DND-41 (cell line): ENCODE data around the gene FREY1.
A peak's percentile ranks its signal among the peaks of the same experiment; 100 is the strongest.

Experiments used
- ATAC-seq: fragments of 200-7000 bp; cut with Tn5 transposase; 3 replicates; pipeline ENCODE4 v1.9.1; 2021; ENCODE audit warnings: low read depth; ENCODE audit not compliant: insufficient read depth
- DNase-seq: peaks from one replicate; pipeline ENCODE4 v3.0.0-alpha.2; 2020
- H2AFZ ChIP-seq: 2 replicates; pipeline ENCODE4 v1.6.0; 2012; ENCODE audit warnings: low read depth, low read length
- H3K27ac ChIP-seq: 2 replicates; pipeline ENCODE4 v1.5.1; 2012; ENCODE audit warnings: low read length, inconsistent platforms
- H3K27me3 ChIP-seq: fragments of 200-600 bp; sonication (generic); 2 replicates; pipeline ENCODE4 v1.6.0; 2012; ENCODE audit warnings: low read length, mild to moderate bottlenecking, inconsistent platforms; ENCODE audit not compliant: insufficient read depth, poor library complexity
- H3K36me3 ChIP-seq: 2 replicates; pipeline ENCODE4 v1.5.1; 2012; ENCODE audit warnings: low read length, inconsistent platforms; ENCODE audit not compliant: insufficient read depth
- H3K4me1 ChIP-seq: 2 replicates; pipeline ENCODE4 v1.5.1; 2012; ENCODE audit warnings: mild to moderate bottlenecking, low read length; ENCODE audit not compliant: insufficient read depth
- H3K4me2 ChIP-seq: 2 replicates; pipeline ENCODE4 v1.6.0; 2012; ENCODE audit warnings: mild to moderate bottlenecking, moderate library complexity, low read length, inconsistent platforms; ENCODE audit not compliant: insufficient read depth
- H3K4me3 ChIP-seq, 2 experiments: fragments of 200-600 bp in 1 of 2; shearing (Covaris generic) in 1 of 2; 2 replicates each; pipeline ENCODE4 v1.5.1; 2012 to 2016; ENCODE audit warnings: inconsistent platforms in 2 of 2, low read length in 2 of 2, mild to moderate bottlenecking in 2 of 2, low read depth in 1 of 2, moderate library complexity in 1 of 2
- H3K79me2 ChIP-seq: 2 replicates; pipeline ENCODE4 v1.6.0; 2012; ENCODE audit warnings: low read length, inconsistent platforms; ENCODE audit not compliant: insufficient read depth
- H3K9ac ChIP-seq: 2 replicates; pipeline ENCODE4 v1.6.0; 2012; ENCODE audit warnings: low read depth, mild to moderate bottlenecking, inconsistent platforms, low read length, moderate library complexity
- H3K9me3 ChIP-seq: 2 replicates; pipeline ENCODE4 v1.5.1; 2012; ENCODE audit warnings: low read length, moderate library complexity, mild to moderate bottlenecking, inconsistent platforms; ENCODE audit not compliant: insufficient read depth, severe bottlenecking
- H4K20me1 ChIP-seq: 2 replicates; pipeline ENCODE4 v1.6.0; 2012; ENCODE audit warnings: low read length; ENCODE audit not compliant: insufficient read depth
- CTCF ChIP-seq: IDR thresholded peaks from 2 replicates; pipeline ENCODE4 v1.5.1; 2012; ENCODE audit warnings: borderline replicate concordance, low read length, moderate library complexity, mild to moderate bottlenecking; ENCODE audit not compliant: poor library complexity, severe bottlenecking; ENCODE audit errors: extremely low read depth
- EZH2 ChIP-seq: IDR thresholded peaks from 3 replicates; pipeline ENCODE4 v1.6.1; 2012; ENCODE audit warnings: borderline replicate concordance, low read depth, mild to moderate bottlenecking, moderate library complexity, low read length, inconsistent platforms; ENCODE audit not compliant: severe bottlenecking

Gene FREY1

GRCh38 chr11:45897556-45897955 is 9.5 kb downstream of the FREY1 start:
- Histone ChIP-seq H3K4me3 (no peak overlapping the region), H3K9ac (no peak overlapping the region), H3K9me3 (no peaks in the 10 kb centered on the region), H4K20me1 (peaks cover 5% of the 10 kb centered on the region; the same call in 1 of the 2 replicates), H3K27ac (no peak overlapping the region), H3K4me2 (no peak overlapping the region), H3K27me3 (no peaks in the 10 kb centered on the region), H2AFZ (no peak overlapping the region), H3K36me3 (no peaks in the 10 kb centered on the region), H3K4me1 (no peaks in the 10 kb centered on the region), H3K79me2 (no peaks in the 10 kb centered on the region)
- DNase-seq (no peak), ATAC-seq (no peak)
- TF ChIP-seq CTCF (no peak), EZH2 (no peak)

GRCh38 chr11:45896422-45896984 is 10.6 kb downstream of the FREY1 start:
- no peak for DNase-seq
- Histone ChIP-seq H3K4me3 (no peak overlapping the region), H3K9me3 (no peaks in the 10 kb centered on the region), H3K4me1 (no peaks in the 10 kb centered on the region), H4K20me1 (0 out of 2 replicates have a peak, but pooled peaks cover 5% of the 10 kb centered on the region), H3K79me2 (no peaks in the 10 kb centered on the region), H3K36me3 (no peaks in the 10 kb centered on the region), H3K27ac (no peak overlapping the region), H2AFZ (no peak overlapping the region), H3K4me2 (no peak overlapping the region), H3K9ac (no peak overlapping the region), H3K27me3 (no peaks in the 10 kb centered on the region)
- TF ChIP-seq CTCF (no peak), EZH2 (no peak)
- 0 out of 3 replicates have a peak, but pooled peaks have one; percentile 4 for ATAC-seq

- no peaks in the 10 kb centered on the region for H3K9me3 ChIP-seq
- H3K4me2 ChIP-seq, result no peak overlapping the region
- peaks cover 5% of the 10 kb centered on the region; the same call in 1 of the 2 replicates for H4K20me1 ChIP-seq
These were observed 11.4 kb downstream of the FREY1 start for GRCh38 chr11:45895553-45896259.

More at GRCh38 chr11:45895553-45896259, 11.4 kb downstream of the FREY1 start:
- Histone ChIP-seq H3K27ac (no peak overlapping the region), H3K9ac (no peak overlapping the region), H3K79me2 (no peaks in the 10 kb centered on the region), H3K36me3 (no peaks in the 10 kb centered on the region), H3K4me3 (no peak overlapping the region), H3K27me3 (no peaks in the 10 kb centered on the region), H3K4me1 (no peaks in the 10 kb centered on the region), H2AFZ (no peak overlapping the region)
- TF ChIP-seq CTCF (no peak), EZH2 (no peak)
- no peak for DNase-seq
- ATAC-seq, result no peak
